ENCODE measurements around the gene TMEM184B.
"Not testable (repeated sequence)": the region's sequence is repeated elsewhere in the genome, so short reads cannot be mapped to it uniquely, and the experiment has no call there.

The TMEM184B gene

DNA sequence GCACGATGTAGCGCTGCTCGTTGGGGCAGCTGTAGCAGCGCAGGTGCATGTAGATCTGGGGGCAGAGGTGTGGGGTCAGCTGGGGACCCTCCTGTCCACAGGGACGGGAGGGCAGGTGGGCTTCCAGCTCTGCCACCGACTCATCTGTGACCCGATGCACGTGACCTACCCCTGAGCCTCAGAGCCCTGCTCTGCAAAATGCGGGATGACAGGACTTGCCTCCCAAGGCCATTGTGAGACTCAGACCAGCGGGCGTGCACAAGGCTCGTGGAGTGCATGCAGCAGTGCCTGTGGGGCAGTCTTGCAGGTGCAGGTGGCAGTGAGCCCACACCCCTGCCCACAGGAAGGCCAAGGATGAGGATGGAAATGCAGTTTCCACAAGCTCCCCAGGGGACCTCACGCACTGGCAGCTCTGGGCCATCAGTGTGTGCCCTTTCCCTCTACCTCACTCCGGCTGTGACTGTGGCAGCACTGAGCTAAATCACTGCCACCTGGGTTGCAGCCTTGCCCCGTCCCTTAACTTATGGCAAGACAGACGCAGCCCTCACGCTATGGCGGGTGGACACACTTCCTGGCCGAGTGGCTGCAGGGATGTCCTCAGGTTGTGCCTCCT is 26.7 kb downstream of the TMEM184B start:
- no peak for DNase-seq

DNA sequence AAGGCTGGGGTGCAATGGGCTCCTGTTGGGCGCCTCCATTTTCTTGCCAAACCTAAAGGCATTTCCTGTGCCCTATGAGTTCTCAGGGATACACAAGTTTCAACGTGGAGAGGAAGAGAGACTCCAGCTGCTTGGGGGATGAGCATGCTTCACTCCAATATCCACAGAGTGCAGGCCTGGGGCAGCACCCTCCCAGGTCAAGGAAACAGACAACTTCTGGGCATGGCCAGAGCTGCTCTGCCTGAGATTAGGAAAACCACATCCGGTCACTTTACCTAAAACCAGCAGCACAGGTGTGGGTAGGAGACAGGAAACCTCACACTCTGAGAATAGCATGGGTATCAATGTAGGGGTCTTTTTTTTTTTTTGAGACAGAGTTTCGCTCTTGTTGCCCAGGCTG is 28.7 kb downstream of the TMEM184B start:
- no peak for DNase-seq

GRCh38 chr22:38243007-38243765 is 29.6 kb downstream of the TMEM184B start:
- DNase-seq: no peak

GRCh38 chr22:38240734-38241252 is 32.0 kb downstream of the TMEM184B start:
- DNase-seq: no peak

DNA sequence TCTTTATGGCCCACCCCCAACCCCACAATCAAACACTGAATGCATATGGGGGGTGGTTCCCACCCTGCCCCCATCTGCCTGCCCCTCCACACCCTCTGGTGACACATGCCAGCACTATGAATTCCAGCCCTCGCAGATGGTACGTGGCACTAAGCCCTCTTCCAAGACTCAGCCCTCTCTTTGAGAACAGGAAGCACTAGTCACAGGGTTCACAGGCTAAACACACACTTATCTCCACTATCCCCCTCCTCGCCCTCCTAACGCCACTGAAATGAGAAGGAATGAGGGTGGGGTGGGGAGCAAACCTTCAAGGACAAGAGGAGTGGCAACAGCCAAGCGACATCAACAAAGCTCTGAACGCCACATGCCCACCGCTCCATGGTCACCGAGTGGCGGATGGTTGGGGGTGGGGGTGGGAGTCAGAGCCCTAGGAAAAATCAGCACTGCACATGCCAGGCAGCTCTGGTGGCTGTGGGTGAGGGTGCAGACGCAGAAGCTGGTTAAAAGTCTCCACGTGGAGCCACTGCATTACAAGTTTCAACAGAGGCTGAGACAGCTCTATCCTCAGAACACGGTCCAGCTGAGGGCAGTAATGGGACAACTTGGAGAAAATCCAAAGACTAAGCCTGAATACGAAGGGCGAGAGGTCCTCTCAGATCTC is 33.6 kb downstream of the TMEM184B start:
- DNase-seq: no peak

GRCh38 chr22:38238519-38239071 is 34.2 kb downstream of the TMEM184B start:
- DNase-seq: no peak

DNA sequence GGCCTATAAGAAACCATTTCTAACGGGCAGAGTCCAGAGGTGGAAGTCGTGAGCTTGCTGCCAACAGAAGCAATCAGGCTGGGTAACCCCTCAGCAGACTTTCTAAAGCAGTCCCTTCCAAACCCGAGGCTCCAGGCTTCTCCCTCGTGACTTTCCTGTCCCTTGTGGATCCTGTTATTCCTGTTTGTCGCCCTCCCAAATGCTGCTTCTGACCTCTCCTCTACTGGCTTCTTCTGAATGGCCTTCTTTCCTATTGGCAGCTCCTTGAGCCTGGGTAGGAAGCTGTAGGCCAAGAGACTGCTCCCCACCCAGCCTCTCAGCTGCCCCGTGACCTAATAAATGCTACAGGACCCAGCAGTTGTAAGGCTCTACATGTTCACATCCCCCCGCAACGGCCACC is 36.0 kb downstream of the TMEM184B start:
- DNase-seq: no peak

DNA sequence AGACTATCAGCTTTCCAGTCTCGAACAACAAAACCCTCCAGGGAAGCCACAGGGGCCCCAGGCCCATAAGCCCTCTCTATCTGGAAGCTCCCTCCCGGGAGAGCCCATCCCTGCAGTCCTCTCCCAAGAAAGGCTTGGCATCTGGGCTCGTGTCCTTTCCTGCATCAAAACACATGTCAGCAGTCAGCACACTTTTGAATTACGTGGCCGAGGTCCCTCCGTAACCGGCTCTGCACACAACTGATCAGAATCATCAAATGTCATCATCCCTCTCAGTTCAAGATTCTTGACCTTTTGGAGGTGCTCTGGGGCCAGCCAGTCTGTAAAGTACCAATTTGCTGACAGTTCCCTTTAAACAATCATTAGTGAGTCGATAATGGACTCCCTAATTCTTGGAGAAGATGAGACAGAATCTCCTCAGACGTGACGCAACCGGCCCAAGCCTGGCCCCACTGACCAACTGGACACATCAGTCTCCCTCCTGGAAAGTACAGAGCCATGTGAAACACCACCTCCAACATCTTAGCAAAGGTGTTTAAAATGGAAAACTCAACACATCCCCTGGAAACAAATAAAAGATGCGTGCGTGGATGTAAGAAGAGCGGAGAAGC is 37.5 kb downstream of the TMEM184B start:
- no peak for DNase-seq

- not testable (repeated sequence) for DNase-seq
Observed at GRCh38 chr22:38233856-38234255, 39.0 kb downstream of the TMEM184B start.

- no peak for DNase-seq
Observed at GRCh38 chr22:38233427-38233826, 39.4 kb downstream of the TMEM184B start.

DNA sequence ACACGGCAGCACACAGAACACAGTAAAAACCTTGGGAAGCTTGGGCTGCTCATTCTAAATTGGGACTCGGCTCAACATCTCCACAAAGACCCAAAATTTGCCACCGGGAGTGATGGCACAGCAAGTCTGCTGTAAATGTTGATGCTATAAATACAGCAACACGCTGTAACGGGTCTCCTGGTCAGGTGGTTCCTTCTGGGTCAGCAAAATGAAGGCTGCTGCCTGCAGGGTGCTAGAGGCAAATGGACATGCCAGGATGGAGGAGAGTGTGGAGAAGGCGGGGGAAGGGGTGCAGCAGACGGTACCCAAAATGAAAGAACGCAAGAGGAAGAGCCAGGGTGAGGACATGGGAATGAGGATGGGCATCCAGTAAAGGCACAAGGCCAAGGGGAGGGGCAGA is 40.6 kb downstream of the TMEM184B start:
- DNase-seq: no peak

GRCh38 chr22:38230916-38231315 is 41.9 kb downstream of the TMEM184B start:
- DNase-seq: no peak

- peak; percentile 39 for DNase-seq
Observed at GRCh38 chr22:38230108-38230825, 42.5 kb downstream of the TMEM184B start.

DNA sequence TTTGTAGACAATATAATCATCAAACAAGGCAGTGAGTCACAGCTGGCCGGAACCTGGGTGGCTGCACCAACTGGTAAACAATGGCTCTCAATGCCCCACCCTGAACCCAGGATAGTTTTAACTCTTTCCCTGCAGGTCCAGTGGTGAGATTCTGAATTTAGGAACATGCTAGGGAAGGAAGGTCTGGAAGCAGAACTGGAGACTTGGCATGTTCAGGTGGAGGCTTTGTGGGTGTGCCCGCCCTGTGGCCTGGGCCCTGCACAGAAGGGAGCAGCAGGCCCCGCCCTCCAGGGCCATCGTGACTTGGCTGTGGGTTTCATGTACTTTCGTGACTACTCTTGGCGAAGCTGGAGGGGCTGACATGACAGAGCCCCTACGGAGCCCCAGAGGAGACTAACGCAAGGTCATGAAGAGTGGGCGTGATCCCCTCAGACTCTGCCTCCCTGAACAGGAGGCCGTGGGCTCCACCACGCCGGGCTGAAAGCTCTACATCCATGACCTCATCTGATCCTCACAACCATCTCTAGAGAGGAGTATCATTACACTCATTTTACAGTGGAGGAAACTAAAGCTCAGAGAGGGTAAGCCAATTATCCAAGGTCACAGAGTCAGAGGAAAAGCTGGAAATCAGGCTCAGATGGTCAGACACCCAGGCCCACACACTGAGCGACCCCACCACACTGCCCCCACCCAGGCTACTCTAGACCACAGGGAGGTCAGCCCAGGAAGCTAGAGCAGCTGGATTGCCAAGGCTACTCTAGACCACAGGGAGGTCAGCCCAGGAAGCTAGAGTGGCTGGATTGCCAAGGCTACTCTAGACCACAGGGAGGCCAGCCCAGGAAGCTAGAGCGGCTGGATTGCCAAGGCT is 43.7 kb downstream of the TMEM184B start:
- DNase-seq: no peak

DNA sequence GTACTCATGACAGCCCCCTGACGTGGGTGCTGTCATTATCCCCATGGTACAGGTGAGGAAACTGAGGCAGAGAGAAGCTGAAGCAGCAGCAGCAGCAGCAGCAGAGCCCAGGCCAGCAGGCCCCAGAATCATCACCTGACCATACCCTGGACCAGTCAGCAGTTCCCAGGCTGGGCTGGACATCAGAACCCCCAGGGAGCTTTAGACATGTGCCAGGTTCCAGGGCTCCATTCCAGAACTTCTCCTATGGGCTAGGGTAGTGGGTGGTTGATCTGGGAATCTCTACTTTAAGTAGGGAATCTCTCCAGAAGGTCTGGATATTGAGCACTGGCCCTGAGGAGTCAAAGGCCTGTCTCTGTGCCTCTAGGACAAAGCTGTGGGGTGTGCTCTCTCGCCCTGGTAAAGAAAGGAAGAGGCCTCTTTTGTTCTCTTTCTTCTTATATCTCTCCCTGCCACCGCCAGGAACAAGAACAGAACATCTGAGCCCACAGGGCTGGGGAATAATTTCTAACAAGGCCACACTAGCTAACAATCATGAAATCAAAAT is 44.4 kb downstream of the TMEM184B start:
- DNase-seq: no peak

DNA sequence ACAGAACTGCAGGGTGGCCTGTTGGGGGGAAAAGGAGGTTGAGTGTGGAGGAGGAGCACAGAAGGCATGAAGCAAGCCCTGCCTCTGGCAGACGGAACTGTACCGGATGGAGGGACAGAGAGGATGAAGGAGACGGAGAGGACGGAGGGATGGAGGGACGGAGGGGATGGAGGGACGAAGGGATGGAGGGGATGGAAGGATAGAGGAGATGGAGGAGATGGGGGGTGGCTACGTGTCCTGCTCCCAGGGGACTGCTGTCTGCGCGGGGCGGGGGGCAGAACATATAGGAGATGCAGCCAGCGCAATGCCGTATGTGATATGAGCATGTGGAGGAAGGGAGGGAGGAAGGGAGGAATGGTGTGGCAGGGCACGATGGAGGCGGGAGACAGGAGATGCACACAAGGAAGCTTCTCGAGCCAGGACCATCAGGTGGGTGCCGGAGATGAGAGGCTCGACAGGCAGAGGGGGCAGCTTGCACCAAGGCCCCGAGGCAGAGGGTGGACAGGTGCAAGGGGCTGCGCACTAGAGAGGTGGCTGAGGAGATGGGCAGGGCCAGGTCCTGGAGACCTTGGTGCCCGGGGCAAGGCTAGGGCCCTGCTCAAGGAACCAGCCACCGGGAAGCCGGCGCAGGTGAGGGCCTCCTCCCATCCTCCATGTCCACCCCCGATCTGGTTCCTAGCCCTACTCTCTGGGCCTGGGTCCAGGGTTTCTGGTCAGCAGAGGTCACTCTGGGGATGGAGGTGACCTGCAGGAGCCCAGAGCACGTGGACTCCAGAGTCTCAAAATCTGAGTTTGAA is 45.8 kb downstream of the TMEM184B start:
- DNase-seq: no peak

GRCh38 chr22:38223289-38223960 is 49.4 kb downstream of the TMEM184B start:
- no peak for DNase-seq

DNA sequence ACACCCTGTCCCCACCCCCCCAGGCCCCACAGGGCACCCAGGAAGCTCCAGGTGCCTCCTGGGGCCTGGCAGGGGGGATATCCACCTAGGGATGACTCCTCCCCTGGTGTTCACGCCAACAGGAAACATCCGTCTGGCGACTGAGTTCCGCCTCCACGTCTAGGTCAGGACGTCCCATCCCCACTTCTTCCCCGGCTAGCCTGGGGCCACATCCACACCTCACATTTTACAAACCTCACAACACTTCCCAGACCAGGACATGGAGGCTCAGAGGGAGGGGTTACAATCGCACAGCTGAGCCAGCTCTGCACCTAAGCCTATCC is 50.1 kb downstream of the TMEM184B start:
- no peak for DNase-seq

GRCh38 chr22:38221908-38222796 is 50.7 kb downstream of the TMEM184B start:
- DNase-seq: no peak
